Measurements from ENCODE around the gene OR52B6.

DNA sequence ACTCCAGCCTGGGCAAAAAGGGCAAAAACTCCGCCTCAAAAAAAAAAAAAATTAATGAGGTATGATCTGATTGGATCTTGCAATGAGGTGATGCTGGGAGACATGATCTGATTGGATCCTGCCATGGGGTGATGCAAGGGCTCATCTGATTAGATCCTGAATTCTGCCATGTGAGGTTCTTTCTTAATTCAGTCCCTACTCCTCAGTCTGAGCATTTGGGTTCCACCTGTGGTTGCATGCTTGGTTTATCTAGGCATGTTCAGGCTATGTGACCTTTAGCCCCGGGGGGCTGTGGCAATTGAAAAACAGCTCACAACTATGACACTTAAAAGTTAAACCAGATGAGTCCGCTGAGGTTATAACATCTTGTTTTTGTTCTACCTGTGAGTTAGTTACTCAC is 10.9 kb downstream of the OR52B6 start:
- TF ChIP-seq ZNF8 (CRISPR knock-in tag; IDR thresholded peaks at IDR 0.05) (no peak), GLIS3 (CRISPR knock-in tag; IDR thresholded peaks at IDR 0.05) (no peak), SNAI2 (CRISPR knock-in tag; IDR thresholded peaks at IDR 0.05) (no peak), RARB (CRISPR knock-in tag; IDR thresholded peaks at IDR 0.05) (no peak), ZFP3 (CRISPR knock-in tag; IDR thresholded peaks at IDR 0.05) (no peak), OSR1 (CRISPR knock-in tag; IDR thresholded peaks at IDR 0.05) (no peak)
- TF ChIP-seq, protein P1, sequence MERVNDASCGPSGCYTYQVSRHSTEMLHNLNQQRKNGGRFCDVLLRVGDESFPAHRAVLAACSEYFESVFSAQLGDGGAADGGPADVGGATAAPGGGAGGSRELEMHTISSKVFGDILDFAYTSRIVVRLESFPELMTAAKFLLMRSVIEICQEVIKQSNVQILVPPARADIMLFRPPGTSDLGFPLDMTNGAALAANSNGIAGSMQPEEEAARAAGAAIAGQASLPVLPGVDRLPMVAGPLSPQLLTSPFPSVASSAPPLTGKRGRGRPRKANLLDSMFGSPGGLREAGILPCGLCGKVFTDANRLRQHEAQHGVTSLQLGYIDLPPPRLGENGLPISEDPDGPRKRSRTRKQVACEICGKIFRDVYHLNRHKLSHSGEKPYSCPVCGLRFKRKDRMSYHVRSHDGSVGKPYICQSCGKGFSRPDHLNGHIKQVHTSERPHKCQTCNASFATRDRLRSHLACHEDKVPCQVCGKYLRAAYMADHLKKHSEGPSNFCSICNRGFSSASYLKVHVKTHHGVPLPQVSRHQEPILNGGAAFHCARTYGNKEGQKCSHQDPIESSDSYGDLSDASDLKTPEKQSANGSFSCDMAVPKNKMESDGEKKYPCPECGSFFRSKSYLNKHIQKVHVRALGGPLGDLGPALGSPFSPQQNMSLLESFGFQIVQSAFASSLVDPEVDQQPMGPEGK (CRISPR knock-in tag; IDR thresholded peaks at IDR 0.05; ENCODE audit: borderline replicate concordance): no peak
- TF ChIP-seq, protein P2, sequence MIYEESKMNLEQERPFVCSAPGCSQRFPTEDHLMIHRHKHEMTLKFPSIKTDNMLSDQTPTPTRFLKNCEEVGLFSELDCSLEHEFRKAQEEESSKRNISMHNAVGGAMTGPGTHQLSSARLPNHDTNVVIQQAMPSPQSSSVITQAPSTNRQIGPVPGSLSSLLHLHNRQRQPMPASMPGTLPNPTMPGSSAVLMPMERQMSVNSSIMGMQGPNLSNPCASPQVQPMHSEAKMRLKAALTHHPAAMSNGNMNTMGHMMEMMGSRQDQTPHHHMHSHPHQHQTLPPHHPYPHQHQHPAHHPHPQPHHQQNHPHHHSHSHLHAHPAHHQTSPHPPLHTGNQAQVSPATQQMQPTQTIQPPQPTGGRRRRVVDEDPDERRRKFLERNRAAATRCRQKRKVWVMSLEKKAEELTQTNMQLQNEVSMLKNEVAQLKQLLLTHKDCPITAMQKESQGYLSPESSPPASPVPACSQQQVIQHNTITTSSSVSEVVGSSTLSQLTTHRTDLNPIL (CRISPR knock-in tag; IDR thresholded peaks at IDR 0.05; ENCODE audit: low read depth): no peak
